Vagina (tissue), 2 donors: ENCODE data around the gene ARHGAP42.

Source experiments
- CTCF ChIP-seq, 3 experiments: fragments of 450-650 bp in 2 of 3; fragments of 200-600 bp in 1 of 3; sonication (generic) in 1 of 3; IDR thresholded peaks; one replicate each; pipeline ENCODE4 v1.5.1; 2017 to 2019; ENCODE audit warnings: antibody characterized with exemption in 3 of 3, mild to moderate bottlenecking in 2 of 3, moderate library complexity in 2 of 3
- POLR2A ChIP-seq, 2 donors: fragments of 450-650 bp; IDR thresholded peaks; one replicate each; pipeline ENCODE4 v1.6.1; 2017; ENCODE audit warnings: antibody characterized with exemption in 2 of 2, mild to moderate bottlenecking in 2 of 2, moderate library complexity in 2 of 2

GRCh38 chr11:100925935-100926334 lies 238.8 kb downstream of the ARHGAP42 start:
- TF ChIP-seq CTCF (IDR thresholded peaks at IDR 0.05) (no peak), POLR2A (IDR thresholded peaks at IDR 0.05) (no peak)
